HCT116 (cell line): ENCODE results near the gene EME1. TPM values are rescaled to one million over a fixed set of nuclear protein-coding genes. Genes with fewer than 3 reads are reported as not detected.

Experiments
- ATAC-seq: fragments of 200-7000 bp; cut with Tn5 transposase; 2 replicates; pipeline ENCODE4 v1.9.1; 2020; ENCODE audit warnings: mild to moderate bottlenecking, moderate library complexity
- BruUV-seq: library from RNA; stranded (reverse); fragments of 400-500 nt; replicated peaks from 2 replicates; lab custom pipeline; 2021; lab: Mats Ljungman, UMichigan
- CTCF ChIA-PET: fragments of 300-600 bp; sonication (Branson Sonifier 250); formaldehyde crosslinking; loops from one replicate; lab custom pipeline; 2021; ENCODE audit warnings: antibody characterized with exemption; lab: Charles Lee
- POLR2A ChIA-PET: fragments of 300-600, 350-600 bp; sonication (Branson Sonifier 250); formaldehyde crosslinking; loops from one replicate; lab custom pipeline; 2021; ENCODE audit warnings: antibody characterized with exemption; lab: Charles Lee
- RAD21 ChIA-PET, 2 experiments: fragments of 300-600 bp; sonication (Branson Sonifier 250); formaldehyde crosslinking; loops; one replicate each; lab custom pipeline; 2023; ENCODE audit warnings: low total read pairs in 2 of 2; ENCODE audit not compliant: uncharacterized antibody in 2 of 2, unreplicated experiment in 2 of 2, low non-redundant PET in 1 of 2; lab: Charles Lee
- DNase-seq: peaks from one replicate; pipeline ENCODE4 v3.0.0-alpha.2; 2010; ENCODE audit warnings: low read depth, low spot score
- H2AFZ ChIP-seq: fragments of 200-600 bp; shearing (Covaris generic), sonication (generic); 2 replicates; pipeline ENCODE4 v1.6.1; 2017; ENCODE audit warnings: low read depth, mixed run types, mixed read lengths, antibody characterized with exemption, low read length; ENCODE audit not compliant: poor library complexity, severe bottlenecking
- H3K27ac ChIP-seq: 2 replicates; pipeline ENCODE4 v1.5.1; 2012; ENCODE audit warnings: low read depth, low read length
- H3K27me3 ChIP-seq: fragments of 200-600 bp; sonication (generic); 2 replicates; pipeline ENCODE4 v1.6.1; 2016; ENCODE audit warnings: mixed run types, low read length, mixed read lengths; ENCODE audit not compliant: insufficient read depth
- H3K36me3 ChIP-seq, 2 experiments: fragments of 200-500 bp in 1 of 2; fragments of 200-600 bp in 1 of 2; sonication (Bioruptor generic) in 1 of 2; sonication (generic) in 1 of 2; 2 replicates each; pipeline versions ENCODE4 v1.5.1 to v1.6.1; 2014 to 2016; ENCODE audit warnings: low read length in 2 of 2, inconsistent platforms in 1 of 2, mixed read lengths in 1 of 2, mixed run types in 1 of 2; ENCODE audit not compliant: insufficient read depth in 2 of 2, control insufficient read depth in 1 of 2
- H3K4me1 ChIP-seq, 2 experiments: fragments of 200-600 bp in 1 of 2; sonication (generic) in 1 of 2; 2 replicates each; pipeline versions ENCODE4 v1.5.1 to v1.6.1; 2012 to 2017; ENCODE audit warnings: low read length in 2 of 2, inconsistent platforms in 1 of 2, mild to moderate bottlenecking in 1 of 2, mixed read lengths in 1 of 2, mixed run types in 1 of 2, moderate library complexity in 1 of 2; ENCODE audit not compliant: insufficient read depth in 2 of 2, control insufficient read depth in 1 of 2
- H3K4me2 ChIP-seq: fragments of 200-600 bp; sonication (generic); 2 replicates; pipeline ENCODE4 v1.6.1; 2017; ENCODE audit warnings: mixed run types, low read length, mixed read lengths
- H3K4me3 ChIP-seq, 2 experiments: fragments of 200-600 bp in 1 of 2; sonication (generic) in 1 of 2; replicated peaks in 1 of 2; 2 replicates each; pipeline ENCODE4 v1.5.1; 2011 to 2016; ENCODE audit warnings: low read length in 2 of 2, control low read depth in 1 of 2, low read depth in 1 of 2, mild to moderate bottlenecking in 1 of 2, mixed read lengths in 1 of 2, mixed run types in 1 of 2
- H3K79me2 ChIP-seq: fragments of 200-600 bp; sonication (generic); 2 replicates; pipeline ENCODE4 v1.6.1; 2017; ENCODE audit warnings: mild to moderate bottlenecking, mixed run types, low read length, moderate library complexity, mixed read lengths; ENCODE audit not compliant: insufficient read depth
- H3K9ac ChIP-seq: fragments of 200-600 bp; sonication (generic); 2 replicates; pipeline ENCODE4 v1.6.1; 2016; ENCODE audit warnings: low read length, mixed read lengths
- H3K9me2 ChIP-seq: fragments of 200-600 bp; sonication (generic), shearing (Covaris generic); 2 replicates; pipeline ENCODE4 v1.6.1; 2017; ENCODE audit warnings: mixed run types, mild to moderate bottlenecking, moderate library complexity; ENCODE audit not compliant: insufficient read depth
- H3K9me3 ChIP-seq, 2 experiments: fragments of 200-500 bp in 1 of 2; fragments of 200-600 bp in 1 of 2; sonication (Bioruptor generic) in 1 of 2; sonication (generic) in 1 of 2; 2 replicates each; pipeline ENCODE4 v1.6.1; 2014 to 2017; ENCODE audit warnings: low read length in 2 of 2, mixed read lengths in 2 of 2, inconsistent platforms in 1 of 2, low read depth in 1 of 2, mild to moderate bottlenecking in 1 of 2, mixed run types in 1 of 2, moderate library complexity in 1 of 2; ENCODE audit not compliant: control insufficient read depth in 1 of 2, insufficient read depth in 1 of 2
- H4K20me1 ChIP-seq: fragments of 200-600 bp; sonication (generic), shearing (Covaris generic); 2 replicates; pipeline ENCODE4 v1.6.1; 2017; ENCODE audit warnings: mixed run types, mild to moderate bottlenecking, moderate library complexity; ENCODE audit not compliant: insufficient read depth
- ATF3 ChIP-seq: IDR thresholded peaks from 2 replicates; pipeline ENCODE4 v1.6.1; 2012
- CTCF ChIP-seq, 3 experiments: fragments of 200-600 bp in 1 of 3; sonication (generic) in 1 of 3; IDR thresholded peaks in 2 of 3; conservative IDR thresholded peaks in 1 of 3; 2 replicates each; pipeline ENCODE4 v1.5.1; 2012 to 2017; ENCODE audit warnings: low read depth in 2 of 3, low read length in 2 of 3, antibody characterized with exemption in 1 of 3, borderline replicate concordance in 1 of 3, control low read depth in 1 of 3, mild to moderate bottlenecking in 1 of 3, mixed read lengths in 1 of 3, mixed run types in 1 of 3, moderate library complexity in 1 of 3; ENCODE audit not compliant: insufficient read depth in 1 of 3
- EGR1 ChIP-seq: IDR thresholded peaks from 2 replicates; pipeline ENCODE4 v1.6.1; 2012; ENCODE audit warnings: low read depth
- ELF1 ChIP-seq: IDR thresholded peaks from 2 replicates; pipeline ENCODE4 v1.6.1; 2012; ENCODE audit warnings: low read depth, borderline replicate concordance
- EZH2 ChIP-seq: fragments of 200-600 bp; sonication (generic); IDR thresholded peaks from 2 replicates; pipeline ENCODE4 v1.6.1; 2017; ENCODE audit warnings: antibody characterized with exemption, mixed run types
- EZH2phosphoT487 ChIP-seq: fragments of 200-600 bp; IDR thresholded peaks from 2 replicates; pipeline ENCODE4 v1.6.1; 2018; ENCODE audit warnings: antibody characterized with exemption, borderline replicate concordance
- FOSL1 ChIP-seq: IDR thresholded peaks from 2 replicates; pipeline ENCODE4 v1.6.1; 2012; ENCODE audit warnings: low read depth
- JUND ChIP-seq: IDR thresholded peaks from 2 replicates; pipeline ENCODE4 v1.6.1; 2012
- MAX ChIP-seq: IDR thresholded peaks from 2 replicates; pipeline ENCODE4 v1.6.1; 2012
- POLR2A ChIP-seq: IDR thresholded peaks from 2 replicates; pipeline ENCODE4 v1.7.0; 2011; ENCODE audit warnings: borderline replicate concordance; ENCODE audit not compliant: insufficient read depth, insufficient read length; ENCODE audit errors: extremely low read depth
- POLR2AphosphoS5 ChIP-seq: IDR thresholded peaks from 2 replicates; pipeline ENCODE4 v1.6.1; 2011; ENCODE audit warnings: mild to moderate bottlenecking, low read depth, low read length, moderate library complexity
- RAD21 ChIP-seq: IDR thresholded peaks from 2 replicates; pipeline ENCODE4 v1.6.1; 2012; ENCODE audit warnings: low read depth, mild to moderate bottlenecking
- REST ChIP-seq: IDR thresholded peaks from 2 replicates; pipeline ENCODE4 v1.6.1; 2012; ENCODE audit warnings: low read depth
- SIN3A ChIP-seq: IDR thresholded peaks from 2 replicates; pipeline ENCODE4 v1.6.1; 2012; ENCODE audit warnings: low read depth
- SP1 ChIP-seq: IDR thresholded peaks from 2 replicates; pipeline ENCODE4 v1.6.1; 2012; ENCODE audit warnings: low read depth
- YY1 ChIP-seq: IDR thresholded peaks from 2 replicates; pipeline ENCODE4 v1.6.1; 2011; ENCODE audit warnings: low read length, low read depth, moderate library complexity, mild to moderate bottlenecking; ENCODE audit not compliant: insufficient replicate concordance; ENCODE audit errors: extremely low read depth
- ZBTB33 ChIP-seq: IDR thresholded peaks from 2 replicates; pipeline ENCODE4 v1.6.1; 2011; ENCODE audit warnings: mild to moderate bottlenecking, low read length, moderate library complexity; ENCODE audit not compliant: insufficient replicate concordance; ENCODE audit errors: extremely low read depth
- ZFX ChIP-seq: fragments of 450-650 bp; IDR thresholded peaks from 2 replicates; pipeline ENCODE4 v1.6.1; 2017
- intact Hi-C: fragments of 100-400 bp; cut with micrococcal nuclease; formaldehyde crosslinking; loops from 2 replicates; pipeline ENCODE4 v1.10.0; 2022
- total RNA-seq: library from RNA; stranded (reverse); gene quantifications from one replicate; pipeline ENCODE4 v1.2.1, GENCODE V29; 2021; ENCODE audit not compliant: unreplicated experiment

EME1 gene
- total RNA-seq, 1 experiment from 2014 or later: 31.8 TPM

- no peaks in the 10 kb centered on the region for H3K9me2 ChIP-seq
- TF ChIP-seq YY1 (no peak), POLR2A (no peak), EGR1 (no peak), FOSL1 (no peak), JUND (no peak), SP1 (no peak), MAX (no peak), SIN3A (no peak), CTCF (IDR thresholded peaks at IDR 0.05 in 2 of 3, conservative IDR thresholded peaks at IDR 0.05 in 1 of 3; ENCODE audit: borderline replicate concordance in 1 of 3, insufficient read depth in 1 of 3, low read depth in 2 of 3, low read length in 2 of 3) (no peak), EZH2 (no peak), EZH2phosphoT487 (no peak), ELF1 (no peak), POLR2AphosphoS5 (no peak), ZFX (no peak), REST (no peak), ATF3 (no peak), ZBTB33 (no peak), RAD21 (no peak)
- TF ChIP-seq, all 23 proteins: peak for 0
- Histone ChIP-seq H3K27ac (no peak overlapping the region), H3K9me3 (no peaks in the 10 kb centered on the region), H3K36me3 (no peaks in the 10 kb centered on the region), H3K9ac (no peak overlapping the region), H4K20me1 (no peaks in the 10 kb centered on the region), H3K4me1 (no peaks in the 10 kb centered on the region), H3K4me3 (no peak overlapping the region), H3K4me2 (no peak overlapping the region), H3K79me2 (no peaks in the 10 kb centered on the region), H2AFZ (no peak overlapping the region), H3K27me3 (no peaks in the 10 kb centered on the region)
- ATAC-seq: no peak
- BruUV-seq: no TSS peak
- DNase-seq: no peak
- intact Hi-C loops: no loop called here
- CTCF ChIA-PET: no interaction called here
- RAD21 ChIA-PET: no interaction called here
- POLR2A ChIA-PET: interaction anchor here (1.1 kb wide), 1 partner anchor 9 kb away, joined by 3 read pairs; no protein-coding TSS in a partner anchor
These were observed 40.8 kb upstream of the EME1 start for GRCh38 chr17:50332196-50332595.
